ENCODE measurements around the gene ABHD6. TPM values are rescaled to one million over a fixed set of nuclear protein-coding genes. Genes with fewer than 3 reads are reported as not detected.
"Not testable (repeated sequence)": the region's sequence is repeated elsewhere in the genome, so short reads cannot be mapped to it uniquely, and the experiment has no call there.

ABHD6 gene
- total and polyA plus RNA-seq, 2 experiments from 2014 or later, result 24.6 to 25.1 TPM

DNA sequence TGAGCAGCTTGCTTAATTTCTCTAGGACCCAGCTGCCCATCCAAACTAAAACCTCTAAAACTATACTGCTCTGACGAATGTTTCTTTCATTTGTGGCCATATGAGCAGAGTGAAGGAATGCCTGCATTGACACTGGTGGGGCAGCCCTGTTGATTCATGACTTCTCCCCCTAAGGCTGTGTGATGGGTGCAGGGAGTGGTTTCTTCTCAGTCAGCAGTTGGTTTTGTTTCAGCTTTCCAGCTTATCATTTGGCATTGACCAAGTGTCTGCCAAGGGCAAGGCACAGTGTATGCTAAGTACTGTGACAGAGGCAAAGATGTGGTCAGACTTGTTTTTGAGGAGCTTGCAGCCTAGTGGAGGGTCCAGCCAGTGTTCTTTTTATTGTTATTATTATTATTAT is 4.7 kb downstream of the ABHD6 start:
- WGBS (ENCODE audit: low lambda C conversion rate, missing lambda C conversion rate), result 80% methylated on average over 1 of the region's 1 CpG
- H3K4me3 ChIP-seq, result no peak overlapping the region
- no peak overlapping the region for H3K27ac ChIP-seq
- H3K36me3 ChIP-seq (replicated peaks; ENCODE audit: insufficient read depth, low read depth), result no peaks in the 10 kb centered on the region
- H3K27me3 ChIP-seq, result no peaks in the 10 kb centered on the region
- no peak for DNase-seq (ENCODE audit: low spot score)
- H3K79me2 ChIP-seq, result peaks cover 46% of the 10 kb centered on the region
- TF ChIP-seq EZH2phosphoT487 (IDR thresholded peaks at IDR 0.05; ENCODE audit: low read depth, severe bottlenecking, unreplicated experiment) (no peak), EZH2 (IDR thresholded peaks at IDR 0.05; ENCODE audit: borderline replicate concordance) (no peak)
- TF ChIP-seq, protein P1, sequence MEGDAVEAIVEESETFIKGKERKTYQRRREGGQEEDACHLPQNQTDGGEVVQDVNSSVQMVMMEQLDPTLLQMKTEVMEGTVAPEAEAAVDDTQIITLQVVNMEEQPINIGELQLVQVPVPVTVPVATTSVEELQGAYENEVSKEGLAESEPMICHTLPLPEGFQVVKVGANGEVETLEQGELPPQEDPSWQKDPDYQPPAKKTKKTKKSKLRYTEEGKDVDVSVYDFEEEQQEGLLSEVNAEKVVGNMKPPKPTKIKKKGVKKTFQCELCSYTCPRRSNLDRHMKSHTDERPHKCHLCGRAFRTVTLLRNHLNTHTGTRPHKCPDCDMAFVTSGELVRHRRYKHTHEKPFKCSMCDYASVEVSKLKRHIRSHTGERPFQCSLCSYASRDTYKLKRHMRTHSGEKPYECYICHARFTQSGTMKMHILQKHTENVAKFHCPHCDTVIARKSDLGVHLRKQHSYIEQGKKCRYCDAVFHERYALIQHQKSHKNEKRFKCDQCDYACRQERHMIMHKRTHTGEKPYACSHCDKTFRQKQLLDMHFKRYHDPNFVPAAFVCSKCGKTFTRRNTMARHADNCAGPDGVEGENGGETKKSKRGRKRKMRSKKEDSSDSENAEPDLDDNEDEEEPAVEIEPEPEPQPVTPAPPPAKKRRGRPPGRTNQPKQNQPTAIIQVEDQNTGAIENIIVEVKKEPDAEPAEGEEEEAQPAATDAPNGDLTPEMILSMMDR (IDR thresholded peaks at IDR 0.05; ENCODE audit: poor library complexity), result no peak
- H3K9me2 ChIP-seq (replicated peaks; ENCODE audit: insufficient read depth), result no peaks in the 10 kb centered on the region
- no peak overlapping the region for H2AFZ ChIP-seq
- no peaks in the 10 kb centered on the region for H4K20me1 ChIP-seq (ENCODE audit: insufficient read depth, poor library complexity, severe bottlenecking)
- H3K4me2 ChIP-seq, result no peak overlapping the region
- H3K4me1 ChIP-seq (ENCODE audit: insufficient read depth), result peaks cover 13% of the 10 kb centered on the region
- H3K9me3 ChIP-seq (ENCODE audit: low read depth), result no peaks in the 10 kb centered on the region

DNA sequence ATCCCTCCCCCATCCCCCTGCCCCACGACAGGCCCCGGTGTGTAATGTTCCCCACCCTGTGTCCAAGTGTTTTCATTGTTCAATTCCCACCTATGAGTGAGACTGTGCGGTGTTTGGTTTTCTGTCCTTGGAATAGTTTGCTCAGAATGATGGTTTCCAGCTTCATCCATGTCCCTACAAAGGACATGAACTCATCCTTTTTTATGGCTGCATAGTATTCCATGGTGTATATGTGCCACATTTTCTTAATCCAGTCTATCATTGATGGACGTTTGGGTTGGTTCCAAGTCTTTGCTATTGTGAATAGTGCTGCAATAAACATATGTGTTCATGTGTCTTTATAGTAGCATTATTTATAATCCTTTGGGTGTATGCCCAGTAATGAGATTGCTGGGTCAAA is 5.3 kb downstream of the ABHD6 start:
- not testable (repeated sequence) for H3K36me3 ChIP-seq (replicated peaks; ENCODE audit: insufficient read depth, low read depth); H3K27ac ChIP-seq; H3K4me2 ChIP-seq; H3K27me3 ChIP-seq; DNase-seq (ENCODE audit: low spot score); H3K9me3 ChIP-seq (ENCODE audit: low read depth); H4K20me1 ChIP-seq (ENCODE audit: insufficient read depth, poor library complexity, severe bottlenecking); H3K9me2 ChIP-seq (replicated peaks; ENCODE audit: insufficient read depth); H3K4me3 ChIP-seq; H2AFZ ChIP-seq
- Histone ChIP-seq H3K4me1 (ENCODE audit: insufficient read depth) (peaks cover 13% of the 10 kb centered on the region), H3K79me2 (peaks cover 51% of the 10 kb centered on the region)
- 74% methylated on average over 4 of the region's 4 CpGs for WGBS (ENCODE audit: low lambda C conversion rate, missing lambda C conversion rate)

DNA sequence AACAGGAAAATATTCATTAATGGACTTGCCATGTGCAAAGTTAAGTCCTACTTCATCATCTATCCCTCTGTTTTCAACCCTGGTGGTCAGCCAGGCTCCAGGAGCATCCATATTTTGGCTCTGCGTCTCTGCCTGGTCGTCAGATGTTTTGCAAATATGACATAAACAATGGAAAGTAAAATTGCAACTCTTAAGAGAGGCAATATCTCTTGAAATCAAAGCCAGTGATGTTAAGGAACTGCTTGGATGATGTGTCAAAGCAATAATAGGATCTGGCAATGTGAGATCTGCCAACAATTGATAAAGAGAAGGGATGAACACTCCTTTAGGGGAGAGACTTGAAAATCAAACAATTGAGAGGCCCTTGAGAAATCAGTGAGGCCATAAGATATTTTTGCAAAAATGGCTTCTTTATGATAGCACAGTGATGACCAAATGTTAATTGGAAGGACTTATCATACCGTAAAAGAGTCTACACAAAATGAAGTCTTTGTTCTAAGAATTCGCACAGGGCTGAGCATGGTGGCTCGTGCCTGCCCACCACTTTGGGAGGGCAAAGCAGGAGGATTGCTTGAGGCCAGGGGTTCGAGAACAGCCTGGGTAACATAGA is 6.5 kb downstream of the ABHD6 start:
- no peak overlapping the region for H3K27ac ChIP-seq
- no peaks in the 10 kb centered on the region for H3K27me3 ChIP-seq
- peaks cover 7% of the 10 kb centered on the region for H3K4me1 ChIP-seq (ENCODE audit: insufficient read depth)
- H3K9me2 ChIP-seq (replicated peaks; ENCODE audit: insufficient read depth), result no peaks in the 10 kb centered on the region
- H3K36me3 ChIP-seq (replicated peaks; ENCODE audit: insufficient read depth, low read depth), result no peaks in the 10 kb centered on the region
- H2AFZ ChIP-seq, result no peak overlapping the region
- 92% methylated on average over 6 of the region's 6 CpGs for WGBS (ENCODE audit: low lambda C conversion rate, missing lambda C conversion rate)
- H3K4me3 ChIP-seq, result no peak overlapping the region
- no peaks in the 10 kb centered on the region for H4K20me1 ChIP-seq (ENCODE audit: insufficient read depth, poor library complexity, severe bottlenecking)
- DNase-seq (ENCODE audit: low spot score), result no peak
- TF ChIP-seq EZH2phosphoT487 (IDR thresholded peaks at IDR 0.05; ENCODE audit: low read depth, severe bottlenecking, unreplicated experiment) (no peak), EZH2 (IDR thresholded peaks at IDR 0.05; ENCODE audit: borderline replicate concordance) (no peak)
- TF ChIP-seq, protein P1 (IDR thresholded peaks at IDR 0.05; ENCODE audit: poor library complexity), result no peak
- H3K4me2 ChIP-seq, result no peak overlapping the region
- peaks cover 44% of the 10 kb centered on the region for H3K79me2 ChIP-seq
- no peaks in the 10 kb centered on the region for H3K9me3 ChIP-seq (ENCODE audit: low read depth)

DNA sequence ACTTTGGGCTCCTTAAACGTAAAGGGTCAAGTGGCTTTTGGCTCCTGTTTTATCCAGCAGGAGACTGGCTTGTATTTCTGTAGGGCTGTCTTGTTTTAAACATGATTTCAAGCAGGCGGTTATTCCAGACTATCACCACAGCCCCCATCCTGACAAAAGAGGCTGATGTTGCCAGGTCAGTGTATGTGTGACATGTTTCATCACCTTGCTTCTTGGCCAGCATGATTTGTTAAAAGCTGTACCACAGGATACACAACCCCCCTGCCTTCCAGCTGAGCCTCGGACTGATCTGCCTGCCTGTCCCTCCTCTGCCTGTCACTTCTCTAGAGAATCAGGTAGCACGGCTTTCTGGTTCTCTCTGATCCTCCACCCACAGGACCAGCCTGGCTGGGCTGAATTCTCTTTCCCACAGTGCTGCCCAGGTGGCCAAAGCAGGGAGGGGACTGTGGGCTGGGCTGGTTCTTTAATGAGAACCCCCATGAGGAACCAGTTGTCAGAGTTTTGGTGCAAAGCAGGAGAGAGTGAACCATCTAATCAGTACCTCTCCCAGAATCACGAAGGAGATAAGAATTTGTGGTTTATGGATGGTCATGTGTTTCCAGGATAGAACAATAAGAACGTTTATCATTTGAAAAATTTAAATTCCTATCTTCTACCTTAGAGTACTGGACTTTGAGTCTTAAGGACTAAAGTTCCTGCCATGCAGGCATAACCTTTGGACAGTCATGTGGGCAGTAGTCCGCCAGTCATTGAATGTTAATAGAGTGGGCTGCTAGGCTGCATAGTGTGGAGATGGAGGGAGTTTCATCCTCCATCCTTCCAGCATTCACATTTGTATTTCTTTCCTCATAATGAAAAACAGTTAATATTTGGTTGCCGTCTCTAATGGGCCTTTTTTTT is 8.8 kb downstream of the ABHD6 start:
- no peaks in the 10 kb centered on the region for H3K9me3 ChIP-seq (ENCODE audit: low read depth)
- no peaks in the 10 kb centered on the region for H4K20me1 ChIP-seq (ENCODE audit: insufficient read depth, poor library complexity, severe bottlenecking)
- H3K27ac ChIP-seq, result peak overlapping the region; percentile 71
- 59% methylated on average over 8 of the region's 8 CpGs for WGBS (ENCODE audit: low lambda C conversion rate, missing lambda C conversion rate)
- peaks cover 28% of the 10 kb centered on the region for H3K79me2 ChIP-seq
- no peaks in the 10 kb centered on the region for H3K9me2 ChIP-seq (replicated peaks; ENCODE audit: insufficient read depth)
- H3K27me3 ChIP-seq, result no peaks in the 10 kb centered on the region
- no peak overlapping the region for H2AFZ ChIP-seq
- peaks cover 7% of the 10 kb centered on the region for H3K4me1 ChIP-seq (ENCODE audit: insufficient read depth)
- H3K4me2 ChIP-seq, result peak overlapping the region; percentile 54
- TF ChIP-seq EZH2phosphoT487 (IDR thresholded peaks at IDR 0.05; ENCODE audit: low read depth, severe bottlenecking, unreplicated experiment) (no peak), EZH2 (IDR thresholded peaks at IDR 0.05; ENCODE audit: borderline replicate concordance) (no peak)
- TF ChIP-seq, protein P1 (IDR thresholded peaks at IDR 0.05; ENCODE audit: poor library complexity), result no peak
- no peaks in the 10 kb centered on the region for H3K36me3 ChIP-seq (replicated peaks; ENCODE audit: insufficient read depth, low read depth)
- peak; percentile 13 for DNase-seq (ENCODE audit: low spot score)
- H3K4me3 ChIP-seq, result no peak overlapping the region
